Esophagus (tissue), 2 donors: ENCODE data around the gene GRHL1. TPM values are rescaled to one million over a fixed set of nuclear protein-coding genes. Genes with fewer than 3 reads are reported as not detected.
"Not testable (repeated sequence)": the region's sequence is repeated elsewhere in the genome, so short reads cannot be mapped to it uniquely, and the experiment has no call there.

Experiments used
- H3K27ac ChIP-seq, 2 donors: one replicate each; pipeline ENCODE4 v1.5.1; 2013; ENCODE audit warnings: low read depth in 2 of 2, mild to moderate bottlenecking in 2 of 2, inconsistent platforms in 1 of 2, low read length in 1 of 2, moderate library complexity in 1 of 2
- H3K27me3 ChIP-seq, 2 donors: one replicate each; pipeline ENCODE4 v1.6.1; 2013; ENCODE audit warnings: low read length in 2 of 2, control low read depth in 1 of 2, mild to moderate bottlenecking in 1 of 2; ENCODE audit not compliant: insufficient read depth in 2 of 2, control insufficient read depth in 1 of 2
- H3K36me3 ChIP-seq, 2 donors: one replicate each; pipeline ENCODE4 v1.6.1; 2013; ENCODE audit warnings: low read length in 1 of 2; ENCODE audit not compliant: control insufficient read depth in 2 of 2, insufficient read depth in 2 of 2
- H3K4me1 ChIP-seq, 2 donors: one replicate each; pipeline ENCODE4 v1.6.1; 2013; ENCODE audit warnings: low read length in 1 of 2; ENCODE audit not compliant: control insufficient read depth in 2 of 2, insufficient read depth in 2 of 2
- H3K4me3 ChIP-seq, 2 donors: one replicate each; pipeline ENCODE4 v1.5.1; 2013; ENCODE audit warnings: low read length in 2 of 2, mild to moderate bottlenecking in 2 of 2, low read depth in 1 of 2, moderate library complexity in 1 of 2
- H3K9me3 ChIP-seq, 2 donors: one replicate each; pipeline ENCODE4 v1.6.1; 2013; ENCODE audit warnings: mild to moderate bottlenecking in 2 of 2, low read depth in 1 of 2, low read length in 1 of 2, moderate library complexity in 1 of 2; ENCODE audit not compliant: control insufficient read depth in 2 of 2, insufficient read depth in 1 of 2
- WGBS, 2 donors: extraction: QIAGEN DNeasy Blood & Tissue Kit; methylation state at CpG; one replicate each; pipeline ENCODE4 v1.1.7; 2013; 5-methylcytosine and 5-hydroxymethylcytosine counted together
- polyA plus RNA-seq, 2 donors: library from polyadenylated mRNA; stranded (reverse); fragments of 200-250 nt; gene quantifications; one replicate each; pipeline ENCODE4 v1.2.3, GENCODE V29; 2013
- donor health status: healthy with polysubstance abuse.
- donor health status: Bipolar disorder and iron deficiency.

GRHL1 gene
- polyA plus RNA-seq, 2 donors = 61.8 to 94.7 TPM

- Histone ChIP-seq H3K9me3 (no peaks in the 10 kb centered on the region), H3K36me3 (no peaks in the 10 kb centered on the region), H3K27ac (no peak overlapping the region), H3K4me3 (no peak overlapping the region), H3K27me3 (no peaks in the 10 kb centered on the region), H3K4me1 (peaks cover 0 to 14% of the 10 kb centered on the region in 2 donors)
- 78 to 85% methylated on average over 8 of the region's 8 CpGs for WGBS, 2 donors
Observed at GRCh38 chr2:10026940-10027569, 75.6 kb downstream of the GRHL1 start.

- no peak overlapping the region for H3K27ac ChIP-seq
- H3K4me1 ChIP-seq = peaks cover 0 to 14% of the 10 kb centered on the region in 2 donors
- H3K27me3 ChIP-seq = no peaks in the 10 kb centered on the region
- no peak overlapping the region for H3K4me3 ChIP-seq
- no peaks in the 10 kb centered on the region for H3K9me3 ChIP-seq
- no peaks in the 10 kb centered on the region for H3K36me3 ChIP-seq
- 88 to 90% methylated on average over 16 of the region's 16 CpGs for WGBS, 2 donors
Observed at GRCh38 chr2:10027660-10028330, 76.3 kb downstream of the GRHL1 start.

- no peaks in the 10 kb centered on the region for H3K9me3 ChIP-seq
- peak overlapping the region in 1 of 2 donors; percentile 48 for H3K27ac ChIP-seq
- H3K4me1 ChIP-seq = peaks cover 0 to 14% of the 10 kb centered on the region in 2 donors
- H3K4me3 ChIP-seq = no peak overlapping the region
- no peaks in the 10 kb centered on the region for H3K36me3 ChIP-seq
- 81 to 86% methylated on average over 16 of the region's 16 CpGs for WGBS, 2 donors
- H3K27me3 ChIP-seq = no peaks in the 10 kb centered on the region
Observed at GRCh38 chr2:10028407-10028987, 77.0 kb downstream of the GRHL1 start.

- no peaks in the 10 kb centered on the region for H3K27me3 ChIP-seq
- peak overlapping the region; percentile 12 to 43 for H3K27ac ChIP-seq
- 35 to 47% methylated on average over 26 of the region's 26 CpGs for WGBS, 2 donors
- H3K36me3 ChIP-seq = no peaks in the 10 kb centered on the region
- H3K4me3 ChIP-seq = no peak overlapping the region
- no peaks in the 10 kb centered on the region for H3K9me3 ChIP-seq
- peaks cover 0 to 14% of the 10 kb centered on the region in 2 donors for H3K4me1 ChIP-seq
Observed at GRCh38 chr2:10028988-10029874, 77.7 kb downstream of the GRHL1 start.

GRCh38 chr2:10029875-10030223 lies 78.4 kb downstream of the GRHL1 start:
- H3K36me3 ChIP-seq = no peaks in the 10 kb centered on the region
- H3K4me1 ChIP-seq = peaks cover 0 to 14% of the 10 kb centered on the region in 2 donors
- 73 to 75% methylated on average over 7 of the region's 7 CpGs for WGBS, 2 donors
- no peak overlapping the region for H3K4me3 ChIP-seq
- H3K9me3 ChIP-seq = no peaks in the 10 kb centered on the region
- H3K27me3 ChIP-seq = no peaks in the 10 kb centered on the region
- H3K27ac ChIP-seq = no peak overlapping the region

GRCh38 chr2:10030311-10030736 lies 78.8 kb downstream of the GRHL1 start:
- peaks cover 0 to 14% of the 10 kb centered on the region in 2 donors for H3K4me1 ChIP-seq
- 39 to 51% methylated on average over 9 of the region's 9 CpGs for WGBS, 2 donors
- H3K27ac ChIP-seq = no peak overlapping the region
- H3K36me3 ChIP-seq = no peaks in the 10 kb centered on the region
- H3K27me3 ChIP-seq = no peaks in the 10 kb centered on the region
- no peaks in the 10 kb centered on the region for H3K9me3 ChIP-seq
- no peak overlapping the region for H3K4me3 ChIP-seq

GRCh38 chr2:10030798-10031197 lies 79.3 kb downstream of the GRHL1 start:
- 85 to 93% methylated on average over 8 of the region's 8 CpGs for WGBS, 2 donors
- H3K4me1 ChIP-seq = peaks cover 0 to 18% of the 10 kb centered on the region in 2 donors
- H3K36me3 ChIP-seq = not testable (repeated sequence)

GRCh38 chr2:10031886-10032745 lies 80.6 kb downstream of the GRHL1 start:
- Histone ChIP-seq H3K27me3 (no peaks in the 10 kb centered on the region), H3K36me3 (no peaks in the 10 kb centered on the region), H3K4me1 (peaks cover 0 to 27% of the 10 kb centered on the region in 2 donors), H3K27ac (no peak overlapping the region), H3K9me3 (no peaks in the 10 kb centered on the region), H3K4me3 (no peak overlapping the region)
- 89 to 92% methylated on average over 20 of the region's 20 CpGs for WGBS, 2 donors

More at GRCh38 chr2:10030798-10031197, 79.3 kb downstream of the GRHL1 start:
- H3K9me3 ChIP-seq, H3K4me3 ChIP-seq, H3K27me3 ChIP-seq, H3K27ac ChIP-seq: not testable (repeated sequence)

- no peaks in the 10 kb centered on the region for H3K9me3 ChIP-seq
- H3K4me1 ChIP-seq = peaks cover 0 to 28% of the 10 kb centered on the region in 2 donors
- H3K4me3 ChIP-seq = no peak overlapping the region
- 97 to 98% methylated on average over 7 of the region's 7 CpGs for WGBS, 2 donors
- no peaks in the 10 kb centered on the region for H3K27me3 ChIP-seq
- no peak overlapping the region for H3K27ac ChIP-seq
- H3K36me3 ChIP-seq = no peaks in the 10 kb centered on the region
Observed at GRCh38 chr2:10032746-10033105, 81.2 kb downstream of the GRHL1 start.
